IgD-negative memory B cell (primary cell): ENCODE measurements around the gene COMMD7. TPM values are rescaled to one million over a fixed set of nuclear protein-coding genes. Genes with fewer than 3 reads are reported as not detected.
"Not testable (repeated sequence)": the region's sequence is repeated elsewhere in the genome, so short reads cannot be mapped to it uniquely, and the experiment has no call there.

Source experiments
- H3K27ac Mint-ChIP-seq, 3 donors: one replicate each; pipeline ENCODE4 v1.8.0; 2020 to 2022; ENCODE audit warnings: mild to moderate bottlenecking in 3 of 3, mixed read lengths in 3 of 3, moderate library complexity in 1 of 3
- H3K27me3 Mint-ChIP-seq: one replicate; pipeline ENCODE4 v1.8.0; 2021; ENCODE audit warnings: mixed read lengths
- H3K36me3 Mint-ChIP-seq: one replicate; pipeline ENCODE4 v1.8.0; 2020; ENCODE audit warnings: mild to moderate bottlenecking, mixed read lengths
- H3K4me1 Mint-ChIP-seq, 3 donors: one replicate each; pipeline ENCODE4 v1.8.0; 2020 to 2022; ENCODE audit warnings: mixed read lengths in 3 of 3, mild to moderate bottlenecking in 1 of 3
- H3K4me3 Mint-ChIP-seq, 4 donors: one replicate each; pipeline ENCODE4 v1.8.0; 2020 to 2022; ENCODE audit warnings: mild to moderate bottlenecking in 4 of 4, mixed read lengths in 4 of 4, moderate library complexity in 3 of 4
- H3K9me3 Mint-ChIP-seq, 3 donors: one replicate each; pipeline ENCODE4 v1.8.0; 2020 to 2021; ENCODE audit warnings: mixed read lengths in 3 of 3, mild to moderate bottlenecking in 1 of 3
- polyA plus RNA-seq: library from polyadenylated mRNA; unstranded; fragments of 300-500 nt; fragmentation: Illumina TruSeq; gene quantifications from one replicate; pipeline ENCODE4 v1.2.3, GENCODE V29; 2021

COMMD7 gene
- polyA plus RNA-seq, 1 donor from 2014 or later: 81.5 TPM

GRCh38 chr20:32709632-32710121 lies 33.6 kb downstream of the COMMD7 start:
- H3K4me1 Mint-ChIP-seq: peaks cover 0 to 4% (median 0%) of the 10 kb centered on the region in 3 donors
- no peak overlapping the region for H3K27ac Mint-ChIP-seq
- peak overlapping the region in 1 of 4 donors; percentile 73 for H3K4me3 Mint-ChIP-seq
- peaks cover 4% of the 10 kb centered on the region for H3K36me3 Mint-ChIP-seq
- H3K9me3 Mint-ChIP-seq: no peaks in the 10 kb centered on the region
- no peaks in the 10 kb centered on the region for H3K27me3 Mint-ChIP-seq

GRCh38 chr20:32709029-32709631 lies 34.1 kb downstream of the COMMD7 start:
- peak overlapping the region in 2 of 4 donors; percentile 17 to 73 for H3K4me3 Mint-ChIP-seq
- H3K27ac Mint-ChIP-seq, H3K27me3 Mint-ChIP-seq, H3K36me3 Mint-ChIP-seq, H3K4me1 Mint-ChIP-seq, H3K9me3 Mint-ChIP-seq: not testable (repeated sequence)

DNA sequence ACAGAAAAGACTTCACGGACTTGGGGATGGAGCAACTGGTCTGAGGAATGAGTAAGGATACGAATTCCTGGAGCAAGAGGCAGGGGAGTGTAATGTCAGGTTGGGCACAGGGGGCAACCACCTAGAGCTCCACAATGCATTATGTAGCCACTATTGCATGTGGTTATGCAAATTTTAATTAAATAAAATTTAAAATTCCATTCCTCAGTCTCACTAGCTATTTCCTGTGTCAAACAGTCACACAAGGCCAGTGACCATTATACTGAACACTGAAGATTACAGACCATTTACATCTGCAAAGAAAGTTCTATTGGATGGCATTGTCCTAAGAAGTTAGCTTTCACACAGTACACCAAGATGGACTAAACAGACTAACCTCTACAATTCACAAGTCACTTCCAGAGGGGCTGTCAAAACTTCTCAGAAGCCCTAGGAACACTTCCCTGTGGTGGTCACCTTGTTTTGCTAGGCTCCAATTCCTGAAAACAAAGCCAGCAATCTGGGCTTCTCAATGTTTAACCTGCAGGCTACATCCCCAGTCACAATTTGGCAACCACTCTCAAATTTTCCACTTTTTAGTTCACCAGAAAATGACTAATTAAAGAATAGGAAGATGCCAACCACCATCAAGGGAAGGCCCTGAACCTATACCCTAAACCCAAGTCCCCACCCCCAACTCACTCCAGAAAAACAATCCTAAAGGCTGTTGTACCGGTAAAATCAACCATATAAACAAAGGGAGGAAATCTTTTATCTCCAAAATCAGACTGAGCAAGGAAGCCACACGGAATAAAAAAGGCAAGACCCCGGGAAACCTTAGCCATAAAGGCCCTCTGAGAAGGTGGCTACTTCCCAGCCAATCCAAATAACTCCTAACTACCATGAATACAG lies 35.3 kb downstream of the COMMD7 start:
- H3K27ac Mint-ChIP-seq: no peak overlapping the region
- no peak overlapping the region for H3K4me3 Mint-ChIP-seq
- peaks cover 4% of the 10 kb centered on the region for H3K36me3 Mint-ChIP-seq
- H3K4me1 Mint-ChIP-seq: peaks cover 0 to 4% (median 0%) of the 10 kb centered on the region in 3 donors
- no peaks in the 10 kb centered on the region for H3K9me3 Mint-ChIP-seq
- no peaks in the 10 kb centered on the region for H3K27me3 Mint-ChIP-seq

- H3K36me3 Mint-ChIP-seq: peaks cover 4% of the 10 kb centered on the region
- peaks cover 0 to 4% (median 0%) of the 10 kb centered on the region in 3 donors for H3K4me1 Mint-ChIP-seq
- no peak overlapping the region for H3K27ac Mint-ChIP-seq
These were observed 36.8 kb downstream of the COMMD7 start for GRCh38 chr20:32706486-32706885.

GRCh38 chr20:32702706-32703425 lies 40.4 kb downstream of the COMMD7 start:
- no peaks in the 10 kb centered on the region for H3K36me3 Mint-ChIP-seq

More at GRCh38 chr20:32706486-32706885, 36.8 kb downstream of the COMMD7 start:
- H3K27me3 Mint-ChIP-seq: no peaks in the 10 kb centered on the region
- H3K4me3 Mint-ChIP-seq: no peak overlapping the region
- H3K9me3 Mint-ChIP-seq: no peaks in the 10 kb centered on the region

GRCh38 chr20:32697608-32698007 lies 45.7 kb downstream of the COMMD7 start:
- no peak overlapping the region for H3K4me3 Mint-ChIP-seq
- no peaks in the 10 kb centered on the region for H3K9me3 Mint-ChIP-seq
- no peaks in the 10 kb centered on the region for H3K27me3 Mint-ChIP-seq
- H3K4me1 Mint-ChIP-seq: no peaks in the 10 kb centered on the region
- no peak overlapping the region for H3K27ac Mint-ChIP-seq
- H3K36me3 Mint-ChIP-seq: no peaks in the 10 kb centered on the region

More at GRCh38 chr20:32702706-32703425, 40.4 kb downstream of the COMMD7 start:
- Mint-ChIP-seq H3K4me3 (no peak overlapping the region), H3K27ac (peak overlapping the region in 1 of 3 donors; percentile 62), H3K9me3 (no peaks in the 10 kb centered on the region), H3K4me1 (no peaks in the 10 kb centered on the region), H3K27me3 (no peaks in the 10 kb centered on the region)

DNA sequence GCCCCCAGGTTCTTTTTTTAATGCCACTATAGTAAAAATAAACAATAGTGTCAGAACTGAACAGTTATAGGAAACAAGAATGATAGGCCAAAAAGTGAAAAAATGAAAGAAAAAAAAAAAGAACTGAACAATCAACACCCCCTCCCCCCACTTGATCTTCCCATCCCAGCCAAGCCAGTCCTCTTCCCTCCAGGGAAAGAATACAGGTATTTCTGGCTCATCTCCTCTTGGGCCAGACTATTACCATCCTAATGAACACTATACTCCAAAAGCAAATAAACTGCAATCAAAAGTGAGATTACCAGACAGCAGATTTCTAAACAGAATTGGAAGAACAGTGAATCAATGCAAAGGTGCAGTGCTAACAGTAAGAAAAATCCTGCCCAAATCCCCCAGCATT lies 48.2 kb downstream of the COMMD7 start:
- no peak overlapping the region for H3K4me3 Mint-ChIP-seq
- no peaks in the 10 kb centered on the region for H3K9me3 Mint-ChIP-seq
- H3K27ac Mint-ChIP-seq: no peak overlapping the region
- H3K36me3 Mint-ChIP-seq: peaks cover 3% of the 10 kb centered on the region
- no peaks in the 10 kb centered on the region for H3K4me1 Mint-ChIP-seq
- no peaks in the 10 kb centered on the region for H3K27me3 Mint-ChIP-seq

GRCh38 chr20:32688966-32689365 lies 54.3 kb downstream of the COMMD7 start:
- H3K27me3 Mint-ChIP-seq, H3K4me3 Mint-ChIP-seq, H3K27ac Mint-ChIP-seq, H3K36me3 Mint-ChIP-seq, H3K9me3 Mint-ChIP-seq, H3K4me1 Mint-ChIP-seq: not testable (repeated sequence)

DNA sequence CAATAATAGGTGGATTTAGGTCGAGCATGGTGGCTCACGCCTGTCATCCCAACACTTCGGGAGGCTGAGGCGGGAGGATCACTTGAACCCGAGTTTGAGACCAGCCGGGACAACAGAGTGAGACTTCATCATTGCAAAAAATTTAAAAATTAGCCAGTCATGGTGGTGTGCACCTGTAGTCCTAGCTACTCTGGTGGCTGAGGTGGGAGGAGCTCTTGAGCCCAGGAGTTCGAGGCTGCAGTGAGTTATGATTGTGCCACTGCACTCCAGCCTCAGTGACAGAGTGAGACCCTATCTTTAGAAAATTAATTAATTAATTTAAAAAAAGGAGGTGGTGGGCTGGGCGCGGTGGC lies 56.1 kb downstream of the COMMD7 start:
- Mint-ChIP-seq H3K36me3 (peaks cover under 1% of the 10 kb centered on the region), H3K4me1 (no peaks in the 10 kb centered on the region), H3K4me3 (no peak overlapping the region), H3K27ac (peak overlapping the region in 1 of 3 donors; percentile 77), H3K27me3 (peaks cover 2% of the 10 kb centered on the region), H3K9me3 (no peaks in the 10 kb centered on the region)

DNA sequence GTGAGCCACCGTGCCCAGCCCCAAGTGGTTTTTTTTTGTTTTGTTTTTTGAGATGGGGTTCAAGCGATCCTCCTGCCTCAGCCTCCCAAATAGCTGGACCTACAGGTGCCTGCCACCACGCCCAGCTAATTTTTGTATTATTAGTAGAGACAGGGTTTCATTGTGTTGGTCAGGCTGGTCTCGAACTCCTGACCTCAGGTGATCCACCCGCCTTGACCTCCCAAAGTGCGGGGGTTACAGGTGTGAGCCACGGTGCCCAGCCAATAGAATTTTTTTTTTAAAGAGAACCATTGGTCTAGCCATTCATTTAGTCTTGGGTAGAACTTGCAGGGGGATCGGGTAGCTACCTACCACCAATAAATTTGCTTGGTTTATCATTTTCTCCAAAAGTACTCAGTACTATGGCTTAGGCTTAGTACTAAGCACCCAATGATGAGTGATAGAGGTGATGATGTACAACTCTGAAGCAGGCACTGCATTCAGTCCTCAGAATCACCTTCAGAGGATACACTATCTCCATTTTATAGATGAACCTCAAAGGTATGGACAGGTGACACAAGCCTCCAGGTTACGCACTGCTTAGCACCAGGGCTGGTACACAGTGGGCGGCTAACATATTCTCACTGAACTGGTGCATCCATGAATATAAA lies 56.6 kb downstream of the COMMD7 start:
- Mint-ChIP-seq H3K27me3 (peaks cover 2% of the 10 kb centered on the region), H3K4me3 (no peak overlapping the region), H3K36me3 (no peaks in the 10 kb centered on the region), H3K9me3 (no peaks in the 10 kb centered on the region), H3K27ac (peak overlapping the region in 1 of 3 donors; percentile 77), H3K4me1 (peaks cover 0 to under 1% (median 0%) of the 10 kb centered on the region in 3 donors)

DNA sequence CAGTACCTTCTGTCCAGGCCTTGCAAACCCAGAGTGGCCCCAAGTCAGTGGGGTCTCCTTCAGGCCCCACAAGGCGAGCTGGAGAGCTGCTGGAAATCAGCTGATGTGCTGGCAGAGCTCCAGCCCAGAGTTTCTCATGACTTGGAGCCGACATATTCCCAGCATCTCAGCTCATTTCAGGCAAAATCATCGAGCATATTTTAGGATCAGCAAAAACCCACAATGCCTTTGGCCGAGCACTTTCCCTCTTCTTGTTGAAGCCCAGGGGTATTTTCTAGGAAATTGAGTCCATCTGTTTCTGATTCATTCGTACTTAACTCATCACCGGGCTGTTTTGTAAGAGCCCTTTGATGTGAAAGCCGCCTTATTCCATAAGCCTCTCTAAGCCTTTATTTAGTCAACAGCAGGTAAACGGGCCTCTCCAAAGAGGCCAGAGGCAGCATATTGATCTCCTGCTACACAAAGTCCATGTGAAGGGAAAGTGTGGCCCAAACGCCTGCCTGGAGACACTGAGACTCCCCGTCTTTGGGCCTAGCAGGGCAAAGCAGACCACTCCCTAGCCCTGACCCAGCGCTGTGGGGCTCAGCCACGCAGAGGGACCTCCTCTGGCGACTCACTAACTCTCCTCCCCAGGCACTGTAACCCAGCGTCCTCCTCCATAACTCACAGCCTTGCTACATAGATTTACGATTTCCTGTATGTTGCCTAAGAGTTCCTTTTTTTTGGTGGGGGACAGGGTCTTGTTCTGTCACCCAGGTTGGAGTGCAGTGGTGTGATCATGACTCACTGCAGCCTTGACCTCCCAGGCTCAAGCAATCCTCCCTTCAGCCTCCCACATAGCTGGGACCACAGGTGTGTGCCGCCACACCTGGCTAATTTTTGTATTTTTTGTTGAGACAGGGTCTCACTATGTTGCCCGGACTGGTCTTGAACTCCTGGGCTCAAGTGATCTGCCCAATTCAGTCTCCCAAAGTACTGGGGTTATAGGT lies 57.4 kb downstream of the COMMD7 start:
- peaks cover 2% of the 10 kb centered on the region for H3K27me3 Mint-ChIP-seq
- no peaks in the 10 kb centered on the region for H3K36me3 Mint-ChIP-seq
- H3K9me3 Mint-ChIP-seq: no peaks in the 10 kb centered on the region
- H3K4me3 Mint-ChIP-seq: no peak overlapping the region
- H3K4me1 Mint-ChIP-seq: peaks cover 0 to 2% (median 0%) of the 10 kb centered on the region in 3 donors
- H3K27ac Mint-ChIP-seq: no peak overlapping the region

DNA sequence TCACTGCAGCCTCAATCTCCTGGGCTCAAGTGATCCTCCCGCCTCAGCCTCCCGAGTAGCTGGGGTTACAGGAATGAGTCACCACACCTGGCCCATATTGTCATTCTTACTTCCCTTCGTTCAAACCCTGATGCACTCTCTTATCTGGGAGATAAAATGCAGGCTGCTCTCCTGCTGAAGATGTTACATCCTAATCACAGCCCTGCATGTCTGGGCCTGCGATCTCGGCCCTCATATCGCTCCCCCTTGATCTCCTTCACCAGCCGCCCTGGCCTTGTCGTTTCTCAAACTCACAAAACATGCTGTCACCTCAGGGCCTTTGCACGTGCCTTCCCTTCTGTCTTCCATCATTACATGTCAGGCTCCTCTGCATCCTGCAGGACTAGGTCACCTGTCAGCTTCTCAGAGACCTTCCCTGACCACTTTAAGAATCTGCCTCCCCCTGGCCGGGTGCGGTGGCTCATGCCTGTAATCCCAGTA lies 60.7 kb downstream of the COMMD7 start:
- Mint-ChIP-seq H3K27me3 (peaks cover 2% of the 10 kb centered on the region), H3K4me3 (no peak overlapping the region), H3K4me1 (peaks cover 0 to 3% (median 0%) of the 10 kb centered on the region in 3 donors), H3K36me3 (no peaks in the 10 kb centered on the region), H3K27ac (no peak overlapping the region), H3K9me3 (no peaks in the 10 kb centered on the region)

GRCh38 chr20:32681175-32682084 lies 61.8 kb downstream of the COMMD7 start:
- peak overlapping the region in 1 of 3 donors; percentile 57 for H3K27ac Mint-ChIP-seq
- no peaks in the 10 kb centered on the region for H3K36me3 Mint-ChIP-seq
- H3K4me1 Mint-ChIP-seq: peaks cover 0 to 5% (median under 1%) of the 10 kb centered on the region in 3 donors
- peaks cover 2% of the 10 kb centered on the region for H3K27me3 Mint-ChIP-seq
- H3K4me3 Mint-ChIP-seq: no peak overlapping the region
- no peaks in the 10 kb centered on the region for H3K9me3 Mint-ChIP-seq
